Coronary artery (tissue), 2 donors: ENCODE data around the gene PC.

Experiments
- DNase-seq: peaks from one replicate; pipeline ENCODE4 v3.0.0-alpha.2; 2017; ENCODE audit warnings: low spot score
- H3K27ac ChIP-seq, 2 donors: fragments of 200-600 bp; sonication (generic); one replicate each; pipeline ENCODE4 v1.5.1; 2016 to 2019
- H3K4me3 ChIP-seq: fragments of 200-600 bp; sonication (generic); 2 replicates; pipeline ENCODE4 v1.5.1; 2016; ENCODE audit warnings: mild to moderate bottlenecking, moderate library complexity
- CTCF ChIP-seq: fragments of 200-600 bp; sonication (generic); IDR thresholded peaks from one replicate; pipeline ENCODE4 v1.5.1; 2019; ENCODE audit warnings: antibody characterized with exemption

PC gene

GRCh38 chr11:66906061-66906733 is 52.0 kb downstream of the PC start:
- no peak overlapping the region for H3K27ac ChIP-seq
- TF ChIP-seq CTCF = no peak
- no peak overlapping the region for H3K4me3 ChIP-seq
- no peak for DNase-seq

- DNase-seq = no peak
- H3K4me3 ChIP-seq = no peak overlapping the region
Measured at GRCh38 chr11:66905631-66906030, 52.6 kb downstream of the PC start.

GRCh38 chr11:66904981-66905521 is 53.1 kb downstream of the PC start:
- TF ChIP-seq CTCF = no peak
- DNase-seq = no peak
- no peak overlapping the region for H3K27ac ChIP-seq
- no peak overlapping the region for H3K4me3 ChIP-seq

More at GRCh38 chr11:66905631-66906030, 52.6 kb downstream of the PC start:
- TF ChIP-seq CTCF = no peak
- no peak overlapping the region for H3K27ac ChIP-seq

- DNase-seq = no peak
- no peak overlapping the region for H3K4me3 ChIP-seq
- TF ChIP-seq CTCF = no peak
- H3K27ac ChIP-seq = no peak overlapping the region
Measured at GRCh38 chr11:66904561-66904960, 53.6 kb downstream of the PC start.

GRCh38 chr11:66904055-66904454 is 54.1 kb downstream of the PC start:
- no peak for DNase-seq
- no peak for TF ChIP-seq CTCF
- Histone ChIP-seq H3K27ac (no peak overlapping the region), H3K4me3 (no peak overlapping the region)

- Histone ChIP-seq H3K4me3 (no peak overlapping the region), H3K27ac (no peak overlapping the region)
- TF ChIP-seq CTCF = no peak
- DNase-seq = no peak
Measured at GRCh38 chr11:66902486-66903177, 55.6 kb downstream of the PC start.

GRCh38 chr11:66901964-66902390 is 56.2 kb downstream of the PC start:
- H3K4me3 ChIP-seq = no peak overlapping the region
- no peak overlapping the region for H3K27ac ChIP-seq
- TF ChIP-seq CTCF = no peak
- no peak for DNase-seq
